ENCODE data around the gene EHMT2.

EHMT2 gene

DNA sequence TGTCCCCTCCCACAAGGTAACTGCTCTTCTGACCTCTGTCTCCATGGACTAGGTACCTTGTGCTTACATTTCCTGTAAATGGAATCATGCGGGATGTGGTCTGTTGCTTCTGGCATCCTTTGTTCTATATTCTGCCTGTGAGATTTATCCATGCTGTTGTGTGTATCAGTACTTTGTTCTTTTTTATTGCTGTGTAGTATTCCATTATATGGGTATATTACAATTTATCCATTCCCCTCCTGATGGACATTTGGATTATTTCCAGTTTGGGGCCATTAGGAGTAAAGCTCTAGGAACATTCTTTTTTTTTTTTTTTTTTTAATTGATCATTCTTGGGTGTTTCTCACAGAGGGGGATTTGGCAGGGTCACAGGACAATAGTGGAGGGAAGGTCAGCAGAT, 33.5 kb upstream of the EHMT2 start:
- Histone ChIP-seq H3K27me3 (ENCODE audit: insufficient read depth, low read length) (no peaks in the 10 kb centered on the region), H3K4me3 (ENCODE audit: low read length) (no peak overlapping the region), H3K36me3 (ENCODE audit: insufficient read depth, low read depth, low read length) (no peaks in the 10 kb centered on the region)

GRCh38 chr6:31928672-31928939, 31.1 kb upstream of the EHMT2 start:
- Histone ChIP-seq H3K9ac (ENCODE audit: low read depth, low read length) (no peak overlapping the region), H3K27me3 (ENCODE audit: insufficient read depth, low read length) (no peaks in the 10 kb centered on the region), H3K4me3 (ENCODE audit: low read length) (no peak overlapping the region), H3K9me3 (ENCODE audit: insufficient read depth, low read depth, low read length) (no peaks in the 10 kb centered on the region), H3K36me3 (ENCODE audit: insufficient read depth, low read depth, low read length) (no peaks in the 10 kb centered on the region), H3K27ac (ENCODE audit: low read length) (no peak overlapping the region), H3K4me1 (ENCODE audit: insufficient read depth, low read length) (no peaks in the 10 kb centered on the region)

More for the DNA sequence above, 33.5 kb upstream of the EHMT2 start:
- Histone ChIP-seq H3K9me3 (ENCODE audit: insufficient read depth, low read depth, low read length) (no peaks in the 10 kb centered on the region), H3K9ac (ENCODE audit: low read depth, low read length) (no peak overlapping the region), H3K27ac (ENCODE audit: low read length) (no peak overlapping the region), H3K4me1 (ENCODE audit: insufficient read depth, low read length) (no peaks in the 10 kb centered on the region)

DNA sequence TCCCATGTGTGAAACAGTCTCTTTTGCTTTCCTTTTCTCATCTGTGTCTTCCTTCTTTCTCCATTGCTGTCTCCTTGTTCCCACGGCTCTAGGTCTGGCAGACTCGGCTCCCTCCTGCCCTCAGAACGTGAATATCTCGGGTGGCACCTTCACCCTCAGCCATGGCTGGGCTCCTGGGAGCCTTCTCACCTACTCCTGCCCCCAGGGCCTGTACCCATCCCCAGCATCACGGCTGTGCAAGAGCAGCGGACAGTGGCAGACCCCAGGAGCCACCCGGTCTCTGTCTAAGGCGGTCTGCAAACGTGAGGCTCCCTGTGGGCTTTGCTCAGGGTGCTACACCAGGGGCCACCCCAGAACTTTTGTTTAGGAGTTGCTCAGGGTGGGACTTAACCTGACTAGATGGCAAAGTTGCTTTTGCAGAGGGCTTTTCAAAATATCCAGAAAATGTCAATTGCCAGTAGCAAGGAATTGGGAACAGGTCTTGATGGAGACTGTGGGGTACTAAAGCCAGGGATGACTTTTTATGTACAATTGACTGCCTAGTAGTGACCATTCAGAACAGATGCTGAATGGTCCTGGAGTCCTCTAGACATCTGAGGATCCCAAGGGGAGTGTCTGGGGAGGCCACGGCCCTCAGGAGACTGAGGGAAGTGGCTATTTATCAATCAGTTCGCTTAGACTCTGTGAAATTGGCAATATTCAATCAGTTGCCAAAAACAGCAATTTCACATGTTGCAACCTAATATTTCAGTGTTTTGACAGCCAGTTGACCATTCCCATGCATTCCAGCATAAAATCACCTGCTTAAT, 30.6 kb upstream of the EHMT2 start:
- H3K27ac ChIP-seq (ENCODE audit: low read length): no peak overlapping the region
- H3K36me3 ChIP-seq (ENCODE audit: insufficient read depth, low read depth, low read length): no peaks in the 10 kb centered on the region
- H3K4me3 ChIP-seq (ENCODE audit: low read length): no peak overlapping the region
- H3K9ac ChIP-seq (ENCODE audit: low read depth, low read length): no peak overlapping the region
- H3K27me3 ChIP-seq (ENCODE audit: insufficient read depth, low read length): no peaks in the 10 kb centered on the region
- no peaks in the 10 kb centered on the region for H3K4me1 ChIP-seq (ENCODE audit: insufficient read depth, low read length)
- H3K9me3 ChIP-seq (ENCODE audit: insufficient read depth, low read depth, low read length): no peaks in the 10 kb centered on the region

- H3K9me3 ChIP-seq (ENCODE audit: insufficient read depth, low read depth, low read length): no peaks in the 10 kb centered on the region
- no peak within 1 kb of the TSS for H3K9ac ChIP-seq (ENCODE audit: low read depth, low read length)
- H3K4me3 ChIP-seq (ENCODE audit: low read length): no peak within 1 kb of the TSS
- H3K36me3 ChIP-seq (ENCODE audit: insufficient read depth, low read depth, low read length): no peaks in the 10 kb centered on the region
- no peaks in the 10 kb centered on the region for H3K27me3 ChIP-seq (ENCODE audit: insufficient read depth, low read length)
- no peak within 1 kb of the TSS for H3K27ac ChIP-seq (ENCODE audit: low read length)
- no peaks in the 10 kb centered on the region for H3K4me1 ChIP-seq (ENCODE audit: insufficient read depth, low read length)
Measured at GRCh38 chr6:31927242-31927862, 29.9 kb upstream of the EHMT2 start, which contains the start of gene C2. TSS of gene C2 (plus strand) at chr6:31927717. CDS start at chr6:31927753, 36 bp downstream.

DNA sequence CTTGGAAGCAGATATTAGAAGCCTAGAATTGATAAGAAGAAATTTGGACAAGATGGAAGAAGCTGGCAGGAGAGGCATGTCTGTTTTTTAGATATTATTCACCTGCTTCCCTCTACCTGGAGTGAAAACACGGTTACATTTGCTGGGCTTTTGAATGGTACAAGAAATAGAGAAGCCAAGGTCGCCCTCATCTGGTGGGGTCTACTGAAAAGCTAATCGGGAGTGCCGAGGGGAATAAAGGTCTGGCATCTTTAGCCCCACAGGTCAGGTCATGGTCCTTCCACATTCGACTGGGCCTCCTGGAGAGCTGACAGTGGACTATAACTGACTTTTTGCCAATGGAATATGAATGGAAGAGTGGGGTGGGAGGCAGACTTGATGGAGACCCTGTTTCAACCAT, 25.4 kb upstream of the EHMT2 start:
- Histone ChIP-seq H3K36me3 (ENCODE audit: insufficient read depth, low read depth, low read length) (no peaks in the 10 kb centered on the region), H3K4me3 (ENCODE audit: low read length) (no peak overlapping the region), H3K9me3 (ENCODE audit: insufficient read depth, low read depth, low read length) (no peaks in the 10 kb centered on the region), H3K27ac (ENCODE audit: low read length) (no peak overlapping the region), H3K27me3 (ENCODE audit: insufficient read depth, low read length) (no peaks in the 10 kb centered on the region), H3K9ac (ENCODE audit: low read depth, low read length) (no peak overlapping the region), H3K4me1 (ENCODE audit: insufficient read depth, low read length) (no peaks in the 10 kb centered on the region)

GRCh38 chr6:31920811-31921210, 23.3 kb upstream of the EHMT2 start:
- no peaks in the 10 kb centered on the region for H3K4me1 ChIP-seq (ENCODE audit: insufficient read depth, low read length)
- no peak overlapping the region for H3K27ac ChIP-seq (ENCODE audit: low read length)
- no peaks in the 10 kb centered on the region for H3K9me3 ChIP-seq (ENCODE audit: insufficient read depth, low read depth, low read length)
- no peaks in the 10 kb centered on the region for H3K36me3 ChIP-seq (ENCODE audit: insufficient read depth, low read depth, low read length)
- no peak overlapping the region for H3K4me3 ChIP-seq (ENCODE audit: low read length)
- no peak overlapping the region for H3K9ac ChIP-seq (ENCODE audit: low read depth, low read length)
- H3K27me3 ChIP-seq (ENCODE audit: insufficient read depth, low read length): no peaks in the 10 kb centered on the region

- Histone ChIP-seq H3K9me3 (ENCODE audit: insufficient read depth, low read depth, low read length) (no peaks in the 10 kb centered on the region), H3K9ac (ENCODE audit: low read depth, low read length) (no peak overlapping the region), H3K36me3 (ENCODE audit: insufficient read depth, low read depth, low read length) (no peaks in the 10 kb centered on the region), H3K27ac (ENCODE audit: low read length) (no peak overlapping the region), H3K27me3 (ENCODE audit: insufficient read depth, low read length) (no peaks in the 10 kb centered on the region), H3K4me3 (ENCODE audit: low read length) (no peak overlapping the region), H3K4me1 (ENCODE audit: insufficient read depth, low read length) (no peaks in the 10 kb centered on the region)
Measured at GRCh38 chr6:31919624-31920303, 22.3 kb upstream of the EHMT2 start.

DNA sequence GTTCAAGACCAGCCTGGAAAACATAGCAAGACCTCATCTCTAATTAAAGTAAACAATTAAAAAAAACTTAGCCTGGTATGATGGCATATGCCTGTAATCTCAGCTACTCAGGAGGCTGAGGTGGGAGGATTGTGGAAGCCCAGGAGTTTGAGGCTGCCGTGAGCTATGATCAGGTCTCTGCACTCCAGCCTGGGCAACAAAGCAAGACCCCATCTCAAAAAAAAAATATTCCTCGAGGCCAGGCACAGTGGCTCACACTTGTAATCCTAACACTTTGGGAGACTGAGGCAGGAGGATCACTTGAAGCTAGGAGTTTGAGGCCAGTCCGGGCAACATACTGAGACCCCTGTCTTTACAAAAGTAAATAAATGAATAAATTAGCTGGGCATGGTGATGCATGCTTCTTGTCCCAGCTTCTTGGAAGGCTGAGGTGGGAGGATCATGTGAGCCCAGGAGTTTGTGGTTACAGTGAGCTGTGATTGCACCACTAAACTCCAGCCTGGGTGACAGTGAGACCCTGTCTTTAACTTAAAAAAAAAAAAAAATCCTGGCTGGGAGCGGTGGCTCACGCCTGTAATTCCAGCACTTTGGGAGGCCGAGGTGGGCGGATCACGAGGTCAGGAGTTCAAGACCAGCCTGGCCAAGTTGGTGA, 20.7 kb upstream of the EHMT2 start:
- Histone ChIP-seq H3K4me1 (ENCODE audit: insufficient read depth, low read length) (no peaks in the 10 kb centered on the region), H3K36me3 (ENCODE audit: insufficient read depth, low read depth, low read length) (no peaks in the 10 kb centered on the region), H3K9me3 (ENCODE audit: insufficient read depth, low read depth, low read length) (no peaks in the 10 kb centered on the region), H3K9ac (ENCODE audit: low read depth, low read length) (no peak overlapping the region), H3K27me3 (ENCODE audit: insufficient read depth, low read length) (no peaks in the 10 kb centered on the region), H3K27ac (ENCODE audit: low read length) (no peak overlapping the region), H3K4me3 (ENCODE audit: low read length) (no peak overlapping the region)

GRCh38 chr6:31915756-31916155, 18.3 kb upstream of the EHMT2 start:
- H3K9me3 ChIP-seq (ENCODE audit: insufficient read depth, low read depth, low read length): no peaks in the 10 kb centered on the region
- H3K9ac ChIP-seq (ENCODE audit: low read depth, low read length): no peak overlapping the region
- no peaks in the 10 kb centered on the region for H3K36me3 ChIP-seq (ENCODE audit: insufficient read depth, low read depth, low read length)
- no peaks in the 10 kb centered on the region for H3K4me1 ChIP-seq (ENCODE audit: insufficient read depth, low read length)
- H3K27me3 ChIP-seq (ENCODE audit: insufficient read depth, low read length): no peaks in the 10 kb centered on the region
- H3K27ac ChIP-seq (ENCODE audit: low read length): no peak overlapping the region
- H3K4me3 ChIP-seq (ENCODE audit: low read length): no peak overlapping the region

DNA sequence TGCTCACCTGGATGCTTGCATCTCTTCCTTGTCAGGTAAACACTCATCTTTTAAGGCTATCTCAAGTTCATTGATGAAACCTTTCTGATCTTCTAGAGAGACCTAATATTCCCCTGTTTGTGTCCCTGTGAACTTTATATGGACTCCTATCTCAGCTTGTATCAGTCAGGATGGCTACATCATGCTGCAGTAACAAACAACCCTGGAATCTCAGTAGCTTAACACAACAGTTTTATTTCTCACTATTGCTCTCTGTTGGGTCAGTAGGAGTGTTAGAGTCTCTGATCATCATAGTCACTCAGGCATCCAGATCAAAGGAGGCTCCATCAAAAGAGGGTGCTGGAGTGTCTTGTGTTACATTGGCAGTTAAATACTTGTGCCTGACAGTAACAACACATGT, 17.9 kb upstream of the EHMT2 start:
- Histone ChIP-seq H3K4me3 (ENCODE audit: low read length) (no peak overlapping the region), H3K27ac (ENCODE audit: low read length) (no peak overlapping the region), H3K9me3 (ENCODE audit: insufficient read depth, low read depth, low read length) (no peaks in the 10 kb centered on the region), H3K27me3 (ENCODE audit: insufficient read depth, low read length) (no peaks in the 10 kb centered on the region), H3K4me1 (ENCODE audit: insufficient read depth, low read length) (no peaks in the 10 kb centered on the region), H3K36me3 (ENCODE audit: insufficient read depth, low read depth, low read length) (no peaks in the 10 kb centered on the region), H3K9ac (ENCODE audit: low read depth, low read length) (no peak overlapping the region)

- Histone ChIP-seq H3K27ac (ENCODE audit: low read length) (no peak overlapping the region), H3K4me3 (ENCODE audit: low read length) (no peak overlapping the region), H3K9ac (ENCODE audit: low read depth, low read length) (no peak overlapping the region), H3K36me3 (ENCODE audit: insufficient read depth, low read depth, low read length) (no peaks in the 10 kb centered on the region), H3K4me1 (ENCODE audit: insufficient read depth, low read length) (no peaks in the 10 kb centered on the region), H3K9me3 (ENCODE audit: insufficient read depth, low read depth, low read length) (no peaks in the 10 kb centered on the region), H3K27me3 (ENCODE audit: insufficient read depth, low read length) (no peaks in the 10 kb centered on the region)
Measured at GRCh38 chr6:31911826-31912585, 14.5 kb upstream of the EHMT2 start.
